Sigmoid colon (tissue), 4 donors: ENCODE data around the gene BID.

Experiments used
- CTCF ChIP-seq, 4 experiments: fragments of 450-650 bp in 3 of 4; fragments of 200-600 bp in 1 of 4; IDR thresholded peaks; one replicate each; pipeline ENCODE4 v1.5.1; 2016 to 2019; ENCODE audit warnings: antibody characterized with exemption in 4 of 4, mild to moderate bottlenecking in 3 of 4, moderate library complexity in 2 of 4
- POLR2AphosphoS5 ChIP-seq, 4 donors: sonication (generic); formaldehyde crosslinking; IDR thresholded peaks; one replicate each; pipeline ENCODE4 v1.6.1; 2017; ENCODE audit warnings: antibody characterized with exemption in 4 of 4

GRCh38 chr22:17761138-17761488, 13.2 kb downstream of the BID start:
- TF ChIP-seq CTCF (IDR thresholded peaks at IDR 0.05), result no peak
- TF ChIP-seq POLR2AphosphoS5 (IDR thresholded peaks at IDR 0.05), result no peak
